Mucosa of rectum (tissue), 2 donors: ENCODE results near the gene MMP10.

ENCODE experiments used
- H3K27ac ChIP-seq, 2 donors: one replicate each; pipeline ENCODE4 v1.7.0; 2013; ENCODE audit warnings: inconsistent platforms in 2 of 2, low read depth in 2 of 2, low read length in 2 of 2
- H3K27me3 ChIP-seq, 2 donors: one replicate each; pipeline ENCODE4 v1.7.0; 2013; ENCODE audit warnings: low read length in 2 of 2; ENCODE audit not compliant: control insufficient read depth in 2 of 2, insufficient read depth in 2 of 2
- H3K36me3 ChIP-seq, 2 donors: one replicate each; pipeline ENCODE4 v1.7.0; 2013; ENCODE audit warnings: low read length in 2 of 2; ENCODE audit not compliant: control insufficient read depth in 2 of 2, insufficient read depth in 2 of 2
- H3K4me1 ChIP-seq, 2 donors: one replicate each; pipeline ENCODE4 v1.7.0; 2013; ENCODE audit warnings: low read length in 2 of 2, mild to moderate bottlenecking in 1 of 2; ENCODE audit not compliant: control insufficient read depth in 2 of 2, insufficient read depth in 2 of 2
- H3K4me3 ChIP-seq, 2 donors: one replicate each; pipeline ENCODE4 v1.7.0; 2013; ENCODE audit warnings: low read length in 2 of 2
- H3K9ac ChIP-seq, 2 donors: one replicate each; pipeline ENCODE4 v1.7.0; 2013; ENCODE audit warnings: low read length in 2 of 2, low read depth in 1 of 2, mild to moderate bottlenecking in 1 of 2
- H3K9me3 ChIP-seq, 2 donors: one replicate each; pipeline ENCODE4 v1.7.0; 2013; ENCODE audit warnings: low read length in 2 of 2; ENCODE audit not compliant: control insufficient read depth in 2 of 2
- donor health status: healthy.
- donor health status: Normal muscosa, but diverticular disease.

Gene MMP10

GRCh38 chr11:102780491-102780918 is at the start of gene MMP10:
Gene MMP10, minus strand, starts transcription at chr11:102780628. Its CDS starts 37 bp downstream, at chr11:102780591.
- H3K4me1 ChIP-seq = no peaks in the 10 kb centered on the region
- H3K9ac ChIP-seq = no peak within 1 kb of the TSS
- no peaks in the 10 kb centered on the region for H3K36me3 ChIP-seq
- H3K27me3 ChIP-seq = peaks cover 0 to 3% of the 10 kb centered on the region in 2 donors
- no peak within 1 kb of the TSS for H3K4me3 ChIP-seq
- H3K9me3 ChIP-seq = no peaks in the 10 kb centered on the region
- H3K27ac ChIP-seq = no peak within 1 kb of the TSS

- Histone ChIP-seq H3K27ac (no peak overlapping the region), H3K27me3 (no peaks in the 10 kb centered on the region), H3K36me3 (no peaks in the 10 kb centered on the region), H3K9ac (no peak overlapping the region), H3K9me3 (no peaks in the 10 kb centered on the region), H3K4me3 (no peak overlapping the region), H3K4me1 (no peaks in the 10 kb centered on the region)
Measured at GRCh38 chr11:102829316-102830000, 49.0 kb upstream of the MMP10 start.

- no peak overlapping the region for H3K27ac ChIP-seq
- no peaks in the 10 kb centered on the region for H3K9me3 ChIP-seq
- no peaks in the 10 kb centered on the region for H3K4me1 ChIP-seq
- H3K9ac ChIP-seq = no peak overlapping the region
- no peaks in the 10 kb centered on the region for H3K27me3 ChIP-seq
- H3K36me3 ChIP-seq = no peaks in the 10 kb centered on the region
- H3K4me3 ChIP-seq = no peak overlapping the region
Measured at GRCh38 chr11:102824556-102824955, 44.1 kb upstream of the MMP10 start.

- no peak overlapping the region for H3K27ac ChIP-seq
- no peaks in the 10 kb centered on the region for H3K27me3 ChIP-seq
- no peak overlapping the region for H3K9ac ChIP-seq
- no peak overlapping the region for H3K4me3 ChIP-seq
- H3K9me3 ChIP-seq = no peaks in the 10 kb centered on the region
- H3K4me1 ChIP-seq = no peaks in the 10 kb centered on the region
- no peaks in the 10 kb centered on the region for H3K36me3 ChIP-seq
Measured at GRCh38 chr11:102819491-102819890, 39.1 kb upstream of the MMP10 start.

GRCh38 chr11:102813484-102813883 is 33.1 kb upstream of the MMP10 start:
- Histone ChIP-seq H3K9ac (no peak overlapping the region), H3K4me1 (no peaks in the 10 kb centered on the region), H3K9me3 (no peaks in the 10 kb centered on the region), H3K27me3 (no peaks in the 10 kb centered on the region), H3K27ac (no peak overlapping the region), H3K4me3 (no peak overlapping the region), H3K36me3 (no peaks in the 10 kb centered on the region)

- no peaks in the 10 kb centered on the region for H3K27me3 ChIP-seq
- H3K9ac ChIP-seq = no peak overlapping the region
- H3K4me1 ChIP-seq = no peaks in the 10 kb centered on the region
- H3K27ac ChIP-seq = no peak overlapping the region
- H3K9me3 ChIP-seq = no peaks in the 10 kb centered on the region
- no peaks in the 10 kb centered on the region for H3K36me3 ChIP-seq
- H3K4me3 ChIP-seq = no peak overlapping the region
Measured at GRCh38 chr11:102812188-102812587, 31.8 kb upstream of the MMP10 start.

GRCh38 chr11:102810950-102811660 is 30.7 kb upstream of the MMP10 start:
- H3K9ac ChIP-seq = no peak overlapping the region
- H3K4me3 ChIP-seq = no peak overlapping the region
- H3K4me1 ChIP-seq = no peaks in the 10 kb centered on the region
- no peak overlapping the region for H3K27ac ChIP-seq
- no peaks in the 10 kb centered on the region for H3K36me3 ChIP-seq
- no peaks in the 10 kb centered on the region for H3K9me3 ChIP-seq
- H3K27me3 ChIP-seq = no peaks in the 10 kb centered on the region

GRCh38 chr11:102809971-102810370 is 29.5 kb upstream of the MMP10 start:
- Histone ChIP-seq H3K9me3 (no peaks in the 10 kb centered on the region), H3K9ac (no peak overlapping the region), H3K4me1 (no peaks in the 10 kb centered on the region), H3K4me3 (no peak overlapping the region), H3K27me3 (no peaks in the 10 kb centered on the region), H3K36me3 (no peaks in the 10 kb centered on the region), H3K27ac (no peak overlapping the region)

GRCh38 chr11:102807921-102808320 is 27.5 kb upstream of the MMP10 start:
- no peaks in the 10 kb centered on the region for H3K36me3 ChIP-seq
- H3K27ac ChIP-seq = no peak overlapping the region
- no peak overlapping the region for H3K9ac ChIP-seq
- H3K4me3 ChIP-seq = no peak overlapping the region
- no peaks in the 10 kb centered on the region for H3K9me3 ChIP-seq
- H3K27me3 ChIP-seq = no peaks in the 10 kb centered on the region
- H3K4me1 ChIP-seq = no peaks in the 10 kb centered on the region

GRCh38 chr11:102806296-102806695 is 25.9 kb upstream of the MMP10 start:
- Histone ChIP-seq H3K4me1 (no peaks in the 10 kb centered on the region), H3K9me3 (no peaks in the 10 kb centered on the region), H3K27ac (no peak overlapping the region), H3K9ac (no peak overlapping the region), H3K36me3 (no peaks in the 10 kb centered on the region), H3K4me3 (no peak overlapping the region), H3K27me3 (no peaks in the 10 kb centered on the region)
